ENCODE results near the gene LTBP3. TPM values are rescaled to one million over a fixed set of nuclear protein-coding genes. Genes with fewer than 3 reads are reported as not detected.

Gene LTBP3
- polyA plus RNA-seq, 3 donors: 44.3 to 69.5 (median 55.4) TPM

- 45 to 60% (median 46%) methylated on average over 12 of the region's 12 CpGs for whole genome bisulfite sequencing, 3 donors
- H3K27ac ChIP-seq (ENCODE audit: low read depth, low read length): peak overlapping the region; percentile 88
Observed at GRCh38 chr11:65493367-65494176, 64.6 kb downstream of the LTBP3 start.

GRCh38 chr11:65492637-65493366 is 65.4 kb downstream of the LTBP3 start:
- H3K27ac ChIP-seq (ENCODE audit: low read depth, low read length): peak overlapping the region; percentile 95
- 20 to 69% (median 22%) methylated on average over 6 of the region's 6 CpGs for WGBS, 3 donors

- 21 to 72% (median 22%) methylated on average over 4 of the region's 4 CpGs for WGBS, 3 donors
- peak overlapping the region; percentile 95 for H3K27ac ChIP-seq (ENCODE audit: low read depth, low read length)
Observed at GRCh38 chr11:65492387-65492636, 65.8 kb downstream of the LTBP3 start.

GRCh38 chr11:65491614-65492386 is 66.4 kb downstream of the LTBP3 start:
- H3K27ac ChIP-seq (ENCODE audit: low read depth, low read length): peak overlapping the region; percentile 95
- 31 to 43% (median 31%) methylated on average over 17 of the region's 17 CpGs for WGBS, 3 donors

- WGBS, 3 donors: 51 to 78% (median 60%) methylated on average over 3 of the region's 3 CpGs
- peak overlapping the region; percentile 95 for H3K27ac ChIP-seq (ENCODE audit: low read depth, low read length)
Observed at GRCh38 chr11:65491163-65491465, 67.0 kb downstream of the LTBP3 start.

GRCh38 chr11:65489706-65490320 is 68.3 kb downstream of the LTBP3 start:
- H3K27ac ChIP-seq (ENCODE audit: low read depth, low read length): peak overlapping the region; percentile 53
- 43 to 68% (median 55%) methylated on average over 7 to 8 of the region's 8 CpGs for WGBS, 3 donors

GRCh38 chr11:65489035-65489705 is 69.0 kb downstream of the LTBP3 start:
- peak overlapping the region; percentile 17 for H3K27ac ChIP-seq (ENCODE audit: low read depth, low read length)
- 43 to 72% (median 48%) methylated on average over 10 of the region's 10 CpGs for WGBS, 3 donors

Other genes starting within 250 kb of the LTBP3 start
- gene CDC42EP2, start 243.5 kb downstream of the LTBP3 start, polyA plus RNA-seq: 10 to 100 TPM in 2 of 3 donors, 1 to 10 TPM in 1; 5.4 to 82.5 (median 50.2) TPM
- gene DPF2, start 224.5 kb downstream of the LTBP3 start, polyA plus RNA-seq: 10 to 100 TPM; 15.7 to 25.3 (median 20.2) TPM
- under 1 TPM; 0.04 to 0.45 (median 0.08) TPM for gene TIGD3, start 203.6 kb downstream of the LTBP3 start, polyA plus RNA-seq
- gene SLC25A45, start 175.7 kb downstream of the LTBP3 start, polyA plus RNA-seq: 10 to 100 TPM in 1 of 3 donors, 1 to 10 TPM in 2; 7.2 to 18.5 (median 8.2) TPM
- gene FRMD8, start 171.7 kb downstream of the LTBP3 start, polyA plus RNA-seq: 10 to 100 TPM; 16.5 to 30.6 (median 17.3) TPM
- 1,000 to 10,000 TPM in 1 of 3 donors, 100 to 1,000 TPM in 2; 598 to 1,041 (median 691) TPM for gene NEAT1, start 135.6 kb downstream of the LTBP3 start, polyA plus RNA-seq
- gene MALAT1, start 59.3 kb downstream of the LTBP3 start, polyA plus RNA-seq: 1,000 to 10,000 TPM in 1 of 3 donors, 100 to 1,000 TPM in 1, 10 to 100 TPM in 1; 88.8 to 1,293 (median 187) TPM
- gene SCYL1, start 33.3 kb downstream of the LTBP3 start, polyA plus RNA-seq: 10 to 100 TPM; 55.1 to 77.2 (median 63.0) TPM
- gene ZNRD2, start 12.1 kb upstream of the LTBP3 start, polyA plus RNA-seq: 10 to 100 TPM; 50.0 to 72.9 (median 58.8) TPM
- 10 to 100 TPM; 52.2 to 74.9 (median 66.3) TPM for gene FAM89B, start 14.2 kb upstream of the LTBP3 start, polyA plus RNA-seq
- 10 to 100 TPM in 2 of 3 donors, 1 to 10 TPM in 1; 9.7 to 70.4 (median 48.5) TPM for gene EHBP1L1, start 17.7 kb upstream of the LTBP3 start, polyA plus RNA-seq
- 1 to 10 TPM in 2 of 3 donors, under 1 TPM in 1; 0.20 to 4.4 (median 3.2) TPM for gene KCNK7, start 37.4 kb upstream of the LTBP3 start, polyA plus RNA-seq
- 10 to 100 TPM; 21.4 to 85.5 (median 66.0) TPM for gene MAP3K11, start 55.9 kb upstream of the LTBP3 start, polyA plus RNA-seq
- gene PCNX3, start 57.4 kb upstream of the LTBP3 start, polyA plus RNA-seq: 10 to 100 TPM; 11.1 to 16.8 (median 13.3) TPM
- 100 to 1,000 TPM in 1 of 3 donors, 10 to 100 TPM in 2; 23.7 to 105 (median 36.3) TPM for gene SIPA1, start 79.7 kb upstream of the LTBP3 start, polyA plus RNA-seq
- 10 to 100 TPM; 30.8 to 61.2 (median 50.4) TPM for gene RELA, start 104.6 kb upstream of the LTBP3 start, polyA plus RNA-seq
- 10 to 100 TPM; 41.6 to 55.1 (median 50.6) TPM for gene KAT5, start 153.9 kb upstream of the LTBP3 start, polyA plus RNA-seq
- 100 to 1,000 TPM in 1 of 3 donors, 10 to 100 TPM in 2; 41.9 to 103 (median 88.3) TPM for gene RNASEH2C, start 162.4 kb upstream of the LTBP3 start, polyA plus RNA-seq
- gene AP5B1, start 222.6 kb upstream of the LTBP3 start, polyA plus RNA-seq: 10 to 100 TPM in 2 of 3 donors, 1 to 10 TPM in 1; 7.4 to 22.6 (median 10.0) TPM
- gene OVOL1, start 228.7 kb upstream of the LTBP3 start, polyA plus RNA-seq: under 1 TPM in 2 of 3 donors, not detected in 1; 0.21 to 0.68 TPM

Data from adipose tissue (tissue), 3 donors.